NK-92 (cell line): Measurements from ENCODE around the gene WBP11.
"Not testable (repeated sequence)": the region's sequence is repeated elsewhere in the genome, so short reads cannot be mapped to it uniquely, and the experiment has no call there.

ENCODE experiments used
- DNase-seq: peaks from one replicate; lab custom pipeline; 2025; ENCODE audit not compliant: unreplicated experiment; lab: John Stamatoyannopoulos, UW

The WBP11 gene

DNA sequence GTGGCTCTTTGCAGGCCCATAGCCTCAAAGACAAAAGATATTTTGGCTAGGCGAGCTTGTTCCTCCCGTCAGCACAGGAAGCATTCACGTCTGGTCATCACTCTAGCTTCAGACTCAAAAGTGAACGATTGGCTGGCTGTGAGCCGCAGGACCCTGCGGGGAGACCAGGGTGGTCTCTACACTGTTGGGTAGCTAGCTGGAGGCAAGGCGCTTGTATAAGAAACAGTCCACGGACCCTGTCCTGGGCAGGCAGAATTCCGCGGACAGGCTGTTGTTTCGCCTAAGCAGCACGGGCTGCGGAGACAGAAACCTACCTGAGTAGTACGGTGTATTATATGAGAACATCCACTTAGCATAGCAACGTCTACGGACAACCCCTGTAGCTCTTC, 29.6 kb downstream of the WBP11 start:
- DNase-seq = no peak

DNA sequence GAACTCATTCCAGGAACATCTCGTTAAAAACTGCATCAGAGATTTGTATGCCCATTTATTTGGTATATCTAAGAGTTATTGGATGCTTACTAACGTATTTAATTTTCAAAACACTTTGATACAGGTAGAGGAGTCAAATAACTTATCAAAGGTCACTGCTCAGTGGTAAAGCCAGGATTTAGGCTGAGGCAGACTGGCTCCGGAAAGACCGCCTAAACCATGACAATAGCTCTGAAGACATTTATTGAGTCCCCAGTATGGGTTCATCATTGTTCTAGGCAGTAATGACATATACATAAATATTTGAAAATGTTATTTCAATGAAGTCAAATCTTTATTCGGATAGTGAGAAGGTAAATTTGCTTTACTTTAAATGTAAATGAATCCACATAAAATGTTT, 30.3 kb downstream of the WBP11 start:
- DNase-seq = no peak

DNA sequence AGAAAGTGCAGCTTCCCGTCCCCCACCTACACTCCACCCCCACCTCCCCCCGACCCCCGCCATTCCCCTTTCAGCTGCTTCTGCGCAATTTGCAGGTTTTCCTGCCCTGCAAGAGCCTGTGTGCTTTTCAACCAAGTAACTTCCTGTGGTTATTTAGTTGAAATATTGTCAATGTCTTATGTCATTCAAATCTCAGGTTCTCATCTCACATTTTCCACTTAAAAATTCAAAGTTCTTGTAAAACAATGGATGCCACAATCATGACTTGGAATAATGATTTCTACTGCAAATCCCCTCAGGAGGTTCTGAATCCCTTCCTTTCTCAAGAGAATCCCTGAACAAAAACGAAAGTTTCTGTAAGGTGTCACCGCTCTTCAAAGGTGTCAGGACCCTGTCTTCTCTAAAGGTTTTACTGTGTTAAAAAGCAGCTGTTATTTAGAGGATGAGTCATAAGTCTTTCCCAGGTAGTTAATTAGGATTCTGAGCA, 31.6 kb downstream of the WBP11 start:
- DNase-seq = no peak

DNA sequence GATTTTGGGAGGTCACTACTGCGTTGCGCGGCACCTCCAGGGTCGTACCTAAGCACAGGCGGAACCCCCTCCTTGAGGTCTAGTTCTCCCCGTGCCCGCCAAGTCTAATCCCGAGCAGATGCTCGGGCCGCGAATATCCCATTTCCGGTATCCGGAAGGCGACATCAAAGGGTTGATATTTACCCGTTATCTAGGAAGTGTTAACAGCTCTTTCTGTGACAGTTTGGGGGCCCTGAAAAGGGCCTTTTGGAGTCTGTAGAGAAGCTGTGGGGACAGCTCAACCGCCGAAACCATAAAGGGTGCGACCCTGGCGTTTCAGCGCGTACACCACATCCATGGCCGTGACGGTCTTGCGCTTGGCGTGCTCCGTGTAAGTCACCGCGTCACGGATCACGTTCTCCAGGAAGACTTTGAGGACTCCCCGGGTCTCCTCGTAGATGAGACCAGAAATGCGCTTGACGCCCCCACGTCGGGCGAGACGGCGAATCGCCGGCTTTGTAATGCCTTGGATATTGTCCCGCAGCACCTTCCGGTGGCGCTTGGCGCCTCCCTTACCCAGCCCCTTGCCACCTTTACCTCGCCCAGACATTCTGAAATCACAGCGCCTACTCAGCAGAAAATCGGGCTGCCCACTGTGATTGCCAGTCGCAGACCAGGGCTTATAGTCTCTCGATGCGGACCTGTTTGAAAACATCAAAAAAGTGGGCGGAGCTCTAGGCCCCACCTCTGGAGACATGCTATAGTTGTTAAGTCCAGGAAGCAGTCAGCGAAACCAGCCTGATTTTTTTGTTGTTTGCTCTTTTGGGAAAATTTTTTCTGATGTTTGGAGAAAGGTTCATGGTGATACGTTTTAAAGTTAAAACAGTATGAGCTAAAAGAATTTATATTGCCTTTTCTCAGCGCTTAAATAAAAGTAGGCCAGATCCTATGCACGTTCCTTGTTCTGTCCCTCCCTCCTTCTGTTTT, 32.5 kb downstream of the WBP11 start:
- DNase-seq = peak; percentile 39

DNA sequence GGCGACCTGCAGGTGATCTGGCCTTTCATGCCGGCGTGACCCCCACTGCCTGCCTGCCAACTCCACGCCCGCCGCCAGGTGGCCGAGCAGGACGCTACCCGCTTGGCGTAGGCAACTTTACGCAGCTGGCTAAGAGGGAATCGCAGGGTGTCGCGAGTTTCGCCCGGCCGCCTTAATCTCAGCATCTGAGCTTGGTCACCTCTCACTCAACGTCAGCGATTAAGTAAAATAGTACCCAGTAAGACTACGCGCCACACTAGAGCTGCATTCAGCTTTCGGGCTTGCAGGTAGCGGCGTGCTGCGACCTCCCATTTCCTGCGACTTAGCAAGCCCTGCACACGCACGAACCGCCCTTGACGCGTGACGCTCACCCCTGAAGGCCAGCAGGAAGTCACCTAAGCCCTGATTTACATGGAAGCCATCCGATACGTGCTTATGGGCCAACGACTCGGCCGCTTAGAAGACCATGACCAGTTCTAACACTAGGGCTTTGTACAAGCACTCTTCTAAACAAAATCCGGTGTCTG, 33.2 kb downstream of the WBP11 start:
- peak; percentile 61 for DNase-seq

DNA sequence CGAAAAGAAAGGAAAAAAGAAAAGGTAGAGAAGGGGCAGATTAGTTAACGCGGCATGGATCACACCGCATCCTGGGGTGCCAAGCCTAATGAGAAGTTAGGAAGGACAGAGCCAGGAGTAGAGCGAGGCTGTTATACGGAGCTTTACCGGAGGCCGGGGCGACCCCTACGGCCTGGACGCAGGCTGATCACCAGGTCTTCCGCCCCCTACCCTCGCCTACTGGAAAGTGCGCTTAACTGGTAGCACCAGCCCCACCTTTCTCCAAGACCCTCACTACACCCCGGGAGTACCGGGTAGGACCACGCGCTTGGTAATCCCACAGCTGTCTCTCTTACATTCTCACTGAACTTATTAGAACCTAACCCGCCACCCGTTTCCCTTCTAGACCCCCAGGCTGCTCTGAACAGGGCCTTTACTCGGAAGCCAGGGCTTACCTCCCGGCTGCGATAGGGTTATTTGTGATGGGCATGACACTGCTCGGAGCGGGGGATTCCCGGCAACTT, 33.8 kb downstream of the WBP11 start:
- no peak for DNase-seq

DNA sequence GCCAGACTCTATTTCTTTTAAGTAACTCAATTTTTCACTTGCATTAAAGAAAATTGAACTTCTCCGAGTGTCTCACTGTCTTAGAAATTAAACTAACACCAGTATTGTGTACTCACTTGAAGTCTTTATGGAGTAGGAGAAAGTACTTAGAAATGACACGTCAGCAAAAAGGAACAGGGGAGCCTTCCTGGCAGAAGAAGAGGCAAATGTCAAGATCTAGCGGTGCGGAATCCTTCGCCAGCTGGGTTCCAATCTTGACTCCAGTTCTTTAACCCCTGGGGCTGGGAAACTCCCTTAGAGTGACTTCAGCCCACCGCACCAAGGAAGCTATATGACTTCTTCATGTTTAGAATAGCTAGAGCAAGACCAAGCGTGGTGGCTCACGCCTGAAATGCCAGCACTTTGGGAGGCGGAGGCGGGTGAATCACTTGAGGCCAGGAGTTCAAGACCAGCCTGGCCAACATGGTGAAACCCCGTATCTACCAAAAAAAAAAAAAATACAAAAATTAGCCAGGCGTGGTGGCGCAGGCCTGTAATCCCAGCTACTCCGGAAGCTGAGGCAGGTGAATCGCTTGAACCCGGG, 34.4 kb downstream of the WBP11 start:
- DNase-seq = no peak

DNA sequence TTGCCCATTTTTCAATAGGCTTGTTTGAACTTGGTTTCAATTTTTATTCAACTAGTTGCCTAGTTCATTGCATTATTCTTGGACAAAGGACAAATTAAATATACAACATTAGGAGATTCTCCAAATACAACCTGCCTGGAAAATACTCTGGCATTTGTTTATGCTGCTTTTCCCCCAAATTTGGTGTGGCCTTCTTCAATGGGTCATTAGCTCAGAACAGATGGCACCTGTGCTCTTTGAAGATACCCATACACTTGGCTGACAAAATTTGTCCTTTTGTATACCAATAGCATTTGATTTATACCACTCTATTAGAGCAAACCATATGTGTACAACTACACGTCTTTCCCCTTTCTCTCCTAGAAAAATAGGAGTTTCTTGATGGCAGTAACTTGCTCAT, 35.7 kb downstream of the WBP11 start:
- no peak for DNase-seq

DNA sequence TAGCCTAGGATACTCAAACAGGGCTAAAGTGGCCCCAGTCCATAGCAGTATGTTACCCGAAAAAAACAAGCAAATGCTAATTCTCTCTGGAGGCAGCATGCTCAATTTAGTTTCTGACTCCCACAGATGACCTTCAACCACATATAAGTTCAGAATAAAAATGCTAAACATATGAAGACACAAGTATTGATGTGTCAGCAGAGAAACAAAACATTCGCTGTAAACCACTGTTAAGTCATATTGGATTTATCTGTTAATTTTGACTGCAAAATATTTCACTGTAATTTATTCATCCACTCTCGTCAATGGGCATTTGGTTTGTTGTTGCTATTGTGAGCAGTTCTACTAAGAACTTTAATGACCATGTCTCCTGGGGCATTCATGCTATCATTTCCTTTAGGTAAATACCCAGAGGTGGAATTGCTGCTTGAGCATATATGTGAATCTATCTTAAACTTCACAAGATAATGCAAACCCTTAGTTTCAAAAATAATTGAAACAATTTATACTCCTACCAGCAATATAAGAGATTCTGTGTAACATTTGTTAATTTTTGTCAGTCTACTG, 36.5 kb downstream of the WBP11 start:
- DNase-seq = no peak

DNA sequence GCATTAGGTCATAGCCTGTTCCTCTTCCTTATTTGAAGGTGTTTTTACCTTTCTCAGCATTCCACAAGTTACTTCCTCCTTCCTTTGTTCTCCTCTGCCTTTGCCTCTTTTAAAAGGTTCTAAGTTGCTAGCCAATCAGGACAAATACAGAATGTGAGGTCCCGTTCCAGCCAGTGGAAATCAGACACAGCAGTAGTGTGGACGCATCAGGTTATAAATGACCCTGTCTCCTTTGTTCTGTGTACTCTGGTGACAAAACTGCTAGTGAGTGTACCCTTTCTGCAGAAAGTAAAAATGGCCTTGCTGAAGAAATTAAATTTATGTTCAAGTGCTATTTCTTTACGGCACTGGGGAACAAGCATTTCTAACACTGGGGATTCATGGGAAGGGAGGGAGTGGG, 37.3 kb downstream of the WBP11 start:
- DNase-seq = not testable (repeated sequence)

DNA sequence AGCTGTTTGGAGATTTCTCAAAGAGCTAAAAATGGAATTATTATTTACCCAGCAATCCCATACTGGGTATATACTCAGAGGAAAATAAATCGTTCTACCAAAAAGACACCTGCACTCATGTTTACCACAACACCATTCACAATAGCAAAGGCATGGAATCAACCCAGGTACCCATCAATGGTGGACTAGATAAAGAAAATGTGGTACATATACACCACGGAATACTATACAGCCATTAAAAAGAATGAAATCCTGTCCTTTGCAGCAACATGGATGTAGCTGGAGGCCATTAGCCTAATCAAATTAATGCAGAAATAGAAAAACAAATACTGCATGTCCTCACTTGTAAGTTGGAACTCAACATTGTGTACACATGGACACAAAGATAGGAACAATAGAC, 37.9 kb downstream of the WBP11 start:
- DNase-seq = no peak

DNA sequence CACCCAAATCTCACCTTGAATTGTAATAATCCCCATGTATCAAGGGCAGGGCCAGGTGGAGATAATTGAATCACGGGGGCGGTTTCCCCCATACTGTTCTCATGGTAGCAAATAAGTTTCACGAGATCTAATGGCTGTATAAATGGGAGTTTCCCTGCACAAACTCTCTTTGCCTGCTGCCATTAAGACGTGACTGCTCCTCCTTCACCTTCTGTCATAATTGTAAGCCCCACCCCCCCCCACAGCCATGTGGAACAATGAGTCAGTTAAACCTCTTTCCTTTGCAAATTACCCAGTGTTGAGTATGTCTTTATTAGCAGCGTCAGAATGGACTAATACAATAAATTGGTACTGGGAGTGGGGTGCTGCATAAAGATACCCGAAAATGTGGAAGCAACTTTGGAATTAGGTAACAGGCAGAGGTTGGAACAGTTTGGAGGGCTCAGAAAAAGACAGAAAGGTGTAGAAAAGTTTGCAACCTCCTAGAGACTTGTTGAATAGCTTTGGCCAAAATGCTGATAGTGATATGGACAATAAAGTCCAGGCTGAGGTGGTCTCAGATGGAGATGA, 43.5 kb downstream of the WBP11 start:
- DNase-seq = not testable (repeated sequence)

DNA sequence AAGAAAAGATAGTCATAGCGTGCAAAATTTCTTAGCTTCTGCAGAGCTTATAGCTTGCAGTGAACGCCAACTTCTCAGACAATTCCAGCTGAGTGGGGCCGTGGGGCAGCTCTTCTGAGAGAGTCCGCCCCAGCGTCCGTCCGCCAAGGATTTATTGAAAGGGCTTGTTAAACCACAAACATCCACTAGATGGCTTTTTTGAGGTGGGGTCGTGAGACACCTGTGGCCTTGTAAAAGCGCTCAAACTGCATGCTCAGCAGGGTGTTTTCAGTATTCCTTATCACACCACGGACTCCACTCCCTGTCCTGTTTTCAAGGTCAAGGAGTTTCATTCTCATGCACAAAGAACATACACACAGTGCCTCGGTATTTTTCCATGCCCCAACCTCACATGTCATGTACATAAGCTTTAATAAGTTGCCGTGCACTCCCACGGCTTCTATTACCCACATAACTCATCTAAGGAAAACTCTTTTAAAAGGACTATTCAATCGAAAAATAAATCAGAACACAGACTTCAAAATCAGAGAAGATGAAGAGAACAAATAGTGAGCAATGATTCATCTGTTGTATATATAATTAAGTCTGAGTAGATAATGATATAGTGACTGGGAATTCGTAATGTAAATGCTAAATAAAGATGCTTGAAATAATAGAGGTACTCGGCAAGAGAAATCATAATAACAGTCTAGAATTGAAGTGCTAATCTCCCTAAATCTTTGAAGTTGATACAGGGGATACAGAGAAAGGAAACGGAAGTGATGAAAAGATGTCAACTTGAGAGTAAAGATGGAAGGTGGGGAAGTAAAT, 46.7 kb downstream of the WBP11 start:
- no peak for DNase-seq

DNA sequence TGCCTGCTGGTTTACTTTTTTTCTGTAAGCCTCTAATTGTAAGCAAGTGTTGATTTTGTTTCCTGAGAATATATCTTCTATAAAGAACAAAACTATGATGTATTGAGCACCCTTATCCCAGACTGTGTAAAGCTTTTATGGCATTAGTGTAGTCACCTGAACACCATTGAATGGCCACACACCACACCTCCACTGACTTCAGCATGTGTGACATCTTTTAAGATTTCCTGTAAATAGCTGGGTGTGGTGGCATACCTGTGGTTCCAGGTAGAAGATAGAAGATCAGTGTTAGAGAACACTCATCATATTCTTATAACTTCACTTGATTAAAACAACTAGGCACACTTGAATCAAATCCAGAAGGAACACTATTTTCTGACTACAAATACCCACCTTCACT, 51.3 kb downstream of the WBP11 start:
- no peak for DNase-seq

DNA sequence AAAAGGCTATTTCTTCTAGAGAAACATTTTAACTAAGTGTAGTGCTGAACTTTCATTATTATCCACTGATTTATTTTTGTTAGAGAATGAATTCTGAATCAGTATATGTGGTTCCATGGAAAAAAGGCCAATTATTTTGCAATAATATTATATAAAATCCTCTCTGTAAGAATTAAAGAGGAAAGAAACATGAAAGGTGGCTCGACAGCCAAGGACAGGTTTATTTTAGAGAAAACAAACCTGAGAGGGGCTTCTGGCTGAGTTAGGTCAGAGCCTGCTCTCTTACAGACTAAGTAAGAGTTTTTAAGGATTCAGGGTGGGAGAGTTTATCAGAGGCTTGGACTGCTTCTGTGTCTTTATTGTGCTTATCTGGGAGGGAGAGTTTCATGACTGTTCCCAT, 60.2 kb downstream of the WBP11 start:
- DNase-seq = no peak

DNA sequence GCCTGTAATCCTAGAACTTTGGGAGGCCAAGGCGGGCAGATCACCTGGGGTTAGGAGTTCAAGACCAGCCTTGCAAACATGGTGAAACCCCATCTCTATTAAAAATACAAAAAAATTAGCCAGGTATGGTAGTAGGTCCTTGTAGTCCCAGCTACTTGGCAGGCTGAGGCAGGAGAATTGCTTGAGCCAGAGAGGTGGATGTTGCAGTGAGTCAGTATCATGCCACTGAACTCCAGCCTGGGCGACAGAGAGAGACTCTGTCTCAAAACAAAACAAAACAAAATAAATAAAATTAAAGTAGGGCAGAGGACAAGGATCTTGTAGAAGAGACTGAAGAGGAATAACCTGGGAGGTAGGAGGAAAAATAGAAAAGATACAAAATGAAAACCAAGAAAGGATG, 61.3 kb downstream of the WBP11 start:
- no peak for DNase-seq

DNA sequence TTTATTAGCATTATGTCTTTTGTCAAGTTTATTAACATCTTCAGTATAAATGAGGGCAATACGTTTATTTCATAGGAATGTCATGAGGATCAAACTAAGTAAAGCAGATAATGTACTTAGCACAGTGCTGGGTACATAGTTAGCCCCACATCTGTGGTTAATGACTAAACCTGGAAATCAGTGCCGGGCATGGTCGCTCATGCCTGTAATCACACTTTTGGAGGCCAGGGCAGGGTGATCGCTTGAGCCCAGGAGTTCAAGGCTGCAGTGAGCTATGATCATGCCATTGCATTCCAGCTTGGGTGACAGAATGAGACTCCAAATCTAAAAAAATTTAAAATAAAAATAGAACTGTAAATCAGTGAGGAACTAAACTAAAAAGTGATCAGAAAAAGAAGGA, 62.1 kb downstream of the WBP11 start:
- no peak for DNase-seq

DNA sequence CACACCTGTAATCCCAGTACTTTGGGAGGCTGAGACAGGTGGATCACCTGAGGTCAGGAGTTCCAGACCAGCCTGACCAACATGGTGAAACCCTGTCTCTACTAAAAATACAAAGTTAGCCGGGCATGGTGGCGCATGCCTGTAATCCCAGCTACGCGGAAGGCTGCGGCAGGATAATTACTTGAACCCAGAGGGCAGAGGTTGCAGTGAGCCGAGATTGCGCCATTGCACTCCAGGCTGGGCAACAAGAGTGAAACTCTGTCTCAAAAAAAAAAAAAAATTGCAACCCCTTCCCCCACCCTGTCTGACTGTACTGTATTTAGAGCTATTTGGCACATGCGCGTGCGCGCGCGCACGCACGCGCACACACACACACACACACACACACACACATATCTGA, 66.8 kb downstream of the WBP11 start:
- DNase-seq = not testable (repeated sequence)
